ENCODE measurements around the gene OR10V1.
"Not testable (repeated sequence)": the region's sequence is repeated elsewhere in the genome, so short reads cannot be mapped to it uniquely, and the experiment has no call there.

Gene OR10V1

DNA sequence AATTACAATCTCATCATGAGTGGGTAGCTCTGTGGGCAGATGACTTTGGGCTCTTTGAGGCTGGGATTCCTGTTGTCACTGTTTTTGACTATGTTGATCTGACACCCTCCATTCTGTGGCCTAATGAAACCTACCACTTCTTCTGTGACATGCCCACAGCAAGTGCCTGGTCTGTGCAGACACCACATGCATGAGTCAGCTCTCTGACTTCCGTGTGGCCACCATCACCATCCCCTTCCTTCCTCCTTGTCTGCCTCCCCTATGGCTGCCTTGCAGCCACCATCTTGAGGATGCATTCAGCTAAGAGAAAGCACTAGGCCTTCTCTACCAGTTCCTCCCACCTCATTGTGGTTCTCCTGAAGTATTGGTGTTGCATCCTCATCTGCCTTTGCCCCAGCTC, 15.3 kb upstream of the OR10V1 start:
- peak; percentile 99 for ATAC-seq
- peak; percentile 2 to 51 for DNase-seq (ENCODE audit: low spot score in 2 of 2)
- Mint-ChIP-seq H3K9me3 (no peaks in the 10 kb centered on the region), H3K27ac (peak overlapping the region; percentile 75), H3K36me3 (no peaks in the 10 kb centered on the region), H3K4me3 (no peak overlapping the region), H3K4me1 (peaks cover 18% of the 10 kb centered on the region)

GRCh38 chr11:59728154-59728553, 14.5 kb upstream of the OR10V1 start:
- no peak for ATAC-seq
- no peaks in the 10 kb centered on the region for H3K36me3 Mint-ChIP-seq
- no peaks in the 10 kb centered on the region for H3K9me3 Mint-ChIP-seq
- H3K4me1 Mint-ChIP-seq = peaks cover 18% of the 10 kb centered on the region
- DNase-seq (ENCODE audit: low spot score in 2 of 2) = no peak
- no peak overlapping the region for H3K4me3 Mint-ChIP-seq
- peak overlapping the region; percentile 75 for H3K27ac Mint-ChIP-seq

GRCh38 chr11:59727426-59727825, 13.8 kb upstream of the OR10V1 start:
- Mint-ChIP-seq H3K9me3 (no peaks in the 10 kb centered on the region), H3K36me3 (no peaks in the 10 kb centered on the region), H3K4me3 (no peak overlapping the region), H3K4me1 (peaks cover 18% of the 10 kb centered on the region), H3K27ac (peak overlapping the region; percentile 75)
- ATAC-seq = no peak
- DNase-seq (ENCODE audit: low spot score in 2 of 2) = no peak

DNA sequence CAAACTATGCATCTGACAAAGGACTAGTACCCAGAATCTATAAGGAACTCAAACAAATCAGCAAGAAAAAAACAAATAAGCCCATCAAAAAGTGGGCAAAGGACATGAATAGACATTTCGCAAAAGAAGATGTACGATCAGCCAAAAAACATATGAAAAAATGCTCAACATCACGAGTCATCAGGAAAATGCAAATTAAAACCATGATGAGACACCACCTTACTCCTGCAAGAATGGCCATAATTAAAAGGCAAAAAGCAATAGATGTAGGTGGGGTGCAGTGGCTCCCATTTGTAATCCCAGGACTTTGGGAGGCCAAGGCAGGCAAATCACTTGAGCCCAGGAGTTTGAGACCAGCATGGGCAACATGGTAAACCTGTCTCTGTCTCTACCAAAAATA, 10.4 kb upstream of the OR10V1 start:
- no peak overlapping the region for H3K27ac Mint-ChIP-seq
- no peak for ATAC-seq
- no peaks in the 10 kb centered on the region for H3K36me3 Mint-ChIP-seq
- peaks cover 15% of the 10 kb centered on the region for H3K4me1 Mint-ChIP-seq
- no peaks in the 10 kb centered on the region for H3K9me3 Mint-ChIP-seq
- no peak for DNase-seq (ENCODE audit: low spot score in 2 of 2)
- no peak overlapping the region for H3K4me3 Mint-ChIP-seq

DNA sequence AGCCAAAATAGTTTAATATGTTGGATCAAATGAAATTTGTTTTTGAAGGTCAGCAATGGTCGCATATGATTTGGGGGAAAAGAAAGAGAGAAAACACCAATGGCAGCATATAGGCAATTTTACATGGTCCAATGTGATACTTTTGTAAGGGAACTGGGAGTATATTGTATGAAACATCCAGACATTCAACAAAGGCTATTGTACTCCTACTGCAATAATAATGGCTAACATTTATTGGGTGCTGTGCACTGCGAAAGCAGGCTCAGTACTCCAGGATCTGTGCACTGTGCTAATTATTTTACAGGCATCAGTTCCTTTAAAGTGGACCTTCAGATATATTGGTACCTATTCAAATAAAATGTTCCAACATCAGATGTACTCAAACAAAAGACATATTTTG, 5.9 kb upstream of the OR10V1 start:
- H3K4me3 Mint-ChIP-seq = no peak overlapping the region
- ATAC-seq = no peak
- DNase-seq (ENCODE audit: low spot score in 2 of 2) = no peak
- H3K4me1 Mint-ChIP-seq = no peaks in the 10 kb centered on the region
- H3K27ac Mint-ChIP-seq = no peak overlapping the region
- H3K36me3 Mint-ChIP-seq = no peaks in the 10 kb centered on the region
- H3K9me3 Mint-ChIP-seq = no peaks in the 10 kb centered on the region

GRCh38 chr11:59716051-59716450, 2.4 kb upstream of the OR10V1 start:
- no peak for DNase-seq (ENCODE audit: low spot score in 2 of 2)
- no peaks in the 10 kb centered on the region for H3K4me1 Mint-ChIP-seq
- no peak for ATAC-seq
- no peak overlapping the region for H3K27ac Mint-ChIP-seq
- H3K4me3 Mint-ChIP-seq = no peak overlapping the region
- no peaks in the 10 kb centered on the region for H3K36me3 Mint-ChIP-seq
- H3K9me3 Mint-ChIP-seq = no peaks in the 10 kb centered on the region

DNA sequence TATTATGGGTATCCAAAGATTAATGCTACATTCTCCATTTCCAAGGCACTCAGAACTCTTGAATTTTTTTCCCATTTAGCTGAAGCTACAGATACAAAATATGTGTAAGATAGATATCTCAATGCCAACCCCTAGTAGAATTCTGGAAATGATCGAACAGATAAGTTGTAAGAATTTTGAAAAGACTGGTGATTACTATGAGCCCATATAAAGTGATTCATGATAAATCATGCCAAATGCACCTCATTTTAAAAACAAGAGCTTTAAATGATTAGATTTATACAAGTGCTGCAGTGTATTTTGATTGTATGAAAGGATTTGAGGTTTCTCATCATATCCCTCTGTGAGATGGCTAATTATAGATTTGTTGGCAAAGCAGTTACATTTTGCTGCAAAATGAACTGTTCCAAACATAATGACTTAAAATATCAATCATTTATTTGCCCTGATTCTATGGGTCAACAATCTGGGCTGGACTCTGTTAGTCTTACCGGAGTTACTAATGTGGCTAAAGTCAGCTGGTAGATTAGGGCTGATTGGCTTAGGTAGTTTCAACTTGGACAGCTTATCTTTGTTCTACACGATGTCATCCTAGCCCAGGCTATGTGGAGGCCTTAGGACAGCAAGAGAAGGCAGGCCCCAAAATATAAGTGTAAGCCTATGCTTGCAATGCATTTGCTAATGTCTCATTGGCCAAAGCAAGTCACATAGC, 3.4 kb downstream of the OR10V1 start:
- DNase-seq (ENCODE audit: low spot score in 2 of 2) (no peak), ATAC-seq (no peak)
- Mint-ChIP-seq H3K4me3 (no peak overlapping the region), H3K4me1 (no peaks in the 10 kb centered on the region), H3K27ac (no peak overlapping the region), H3K36me3 (no peaks in the 10 kb centered on the region), H3K9me3 (no peaks in the 10 kb centered on the region)

DNA sequence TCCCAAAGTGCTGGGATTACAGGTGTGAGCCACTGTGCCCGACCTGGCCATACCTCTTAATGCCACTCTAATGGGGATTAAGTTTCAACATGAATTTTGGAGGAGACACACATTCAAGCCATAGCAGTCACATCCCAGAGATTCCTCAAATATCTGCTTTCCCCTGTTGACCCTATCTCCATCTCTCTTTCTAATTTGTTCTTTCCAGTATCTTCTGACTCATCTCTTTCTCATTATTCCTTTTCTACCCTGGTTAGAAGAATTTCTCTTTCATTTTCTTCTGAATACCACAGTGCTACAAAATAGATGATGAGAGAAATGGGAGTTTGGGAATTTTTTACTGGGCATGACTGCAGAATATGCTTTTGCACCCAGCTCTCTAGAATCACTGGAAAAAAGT, 5.1 kb downstream of the OR10V1 start:
- Mint-ChIP-seq H3K4me3 (no peak overlapping the region), H3K36me3 (no peaks in the 10 kb centered on the region), H3K27ac (no peak overlapping the region), H3K9me3 (no peaks in the 10 kb centered on the region), H3K4me1 (no peaks in the 10 kb centered on the region)
- ATAC-seq = no peak
- no peak for DNase-seq (ENCODE audit: low spot score in 2 of 2)

DNA sequence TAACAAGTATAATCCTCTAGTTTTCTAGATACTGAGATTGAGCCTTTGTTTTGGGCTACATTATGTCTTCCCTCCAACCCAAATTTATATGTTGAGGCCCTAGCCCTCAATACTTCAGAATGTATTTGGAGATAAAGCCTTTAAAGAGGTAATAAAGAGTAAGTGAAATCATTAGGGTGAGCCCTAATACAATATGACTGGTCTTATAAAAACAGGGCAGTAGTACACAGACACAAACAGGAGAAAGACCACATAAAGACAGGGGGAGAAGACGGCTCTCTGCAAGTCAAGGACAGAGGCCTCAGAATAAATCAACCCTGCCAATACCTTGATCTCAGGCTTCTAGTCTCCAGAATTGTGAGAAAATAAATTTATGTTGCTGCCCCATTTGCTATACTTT, 6.3 kb downstream of the OR10V1 start:
- no peaks in the 10 kb centered on the region for H3K9me3 Mint-ChIP-seq
- no peaks in the 10 kb centered on the region for H3K36me3 Mint-ChIP-seq
- no peak for DNase-seq (ENCODE audit: low spot score in 2 of 2)
- H3K4me3 Mint-ChIP-seq = no peak overlapping the region
- no peaks in the 10 kb centered on the region for H3K4me1 Mint-ChIP-seq
- no peak for ATAC-seq
- no peak overlapping the region for H3K27ac Mint-ChIP-seq

DNA sequence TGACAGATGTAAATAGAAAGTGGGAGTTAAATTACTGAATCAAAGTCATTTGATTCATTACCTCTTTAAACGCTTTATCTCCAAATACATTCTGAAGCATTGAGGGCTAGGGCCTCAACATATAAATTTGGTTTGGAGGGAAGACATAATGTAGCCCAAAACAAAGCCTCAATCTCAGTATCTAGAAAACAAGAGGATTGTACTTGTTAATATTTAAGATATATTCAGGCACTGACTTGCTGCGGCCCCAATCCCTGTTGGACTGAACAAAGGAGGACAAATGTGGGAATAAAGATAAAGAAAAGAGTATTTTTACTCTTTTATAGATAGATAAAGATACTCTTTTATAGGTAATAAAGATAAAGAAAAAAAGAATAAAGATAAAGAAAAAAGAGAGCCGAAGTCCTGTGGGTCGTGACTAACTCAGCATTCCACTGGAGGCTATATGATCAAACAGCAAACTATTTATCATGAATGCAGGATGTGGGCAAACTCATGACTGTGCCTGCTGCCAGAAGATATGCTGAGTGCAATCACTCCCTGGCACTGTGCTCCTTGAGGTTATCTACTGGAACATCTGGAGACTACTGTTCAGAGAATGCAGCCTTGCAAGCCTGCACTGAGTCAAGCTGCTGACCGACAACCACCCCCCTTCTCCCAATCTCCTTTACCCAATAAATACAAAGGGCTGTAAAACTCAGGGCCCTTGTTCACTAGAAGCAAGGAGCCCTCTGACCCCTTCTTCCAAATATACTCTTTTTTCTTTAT, 6.9 kb downstream of the OR10V1 start:
- no peaks in the 10 kb centered on the region for H3K36me3 Mint-ChIP-seq
- H3K9me3 Mint-ChIP-seq = no peaks in the 10 kb centered on the region
- H3K4me3 Mint-ChIP-seq = no peak overlapping the region
- no peak overlapping the region for H3K27ac Mint-ChIP-seq
- DNase-seq (ENCODE audit: low spot score in 2 of 2) (no peak), ATAC-seq (no peak)
- no peaks in the 10 kb centered on the region for H3K4me1 Mint-ChIP-seq

DNA sequence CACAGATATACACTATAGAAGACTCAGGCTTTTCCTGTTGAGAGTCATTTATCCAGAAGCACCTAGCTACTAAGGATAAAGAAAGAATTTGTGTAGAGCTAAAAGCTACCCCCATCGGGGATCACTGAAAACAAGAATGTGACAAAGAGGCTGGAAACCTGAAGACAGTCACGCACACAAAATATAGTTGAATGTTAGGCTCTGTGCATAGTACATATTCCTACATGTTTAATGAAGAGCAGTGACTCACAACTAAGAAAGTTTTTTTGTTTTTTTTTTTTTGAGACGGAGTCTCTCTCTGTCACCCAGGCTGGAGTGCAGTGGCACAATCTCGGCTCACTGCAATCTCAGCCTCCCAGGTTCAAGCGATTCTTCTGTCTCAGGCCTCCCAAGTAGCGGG, 8.4 kb downstream of the OR10V1 start:
- Mint-ChIP-seq H3K4me1 (no peaks in the 10 kb centered on the region), H3K36me3 (no peaks in the 10 kb centered on the region), H3K4me3 (no peak overlapping the region), H3K27ac (no peak overlapping the region), H3K9me3 (no peaks in the 10 kb centered on the region)
- DNase-seq (ENCODE audit: low spot score in 2 of 2) (no peak), ATAC-seq (no peak)

- DNase-seq (ENCODE audit: low spot score in 2 of 2) = not testable (repeated sequence)
Observed at GRCh38 chr11:59703515-59703914, 10.1 kb downstream of the OR10V1 start.

DNA sequence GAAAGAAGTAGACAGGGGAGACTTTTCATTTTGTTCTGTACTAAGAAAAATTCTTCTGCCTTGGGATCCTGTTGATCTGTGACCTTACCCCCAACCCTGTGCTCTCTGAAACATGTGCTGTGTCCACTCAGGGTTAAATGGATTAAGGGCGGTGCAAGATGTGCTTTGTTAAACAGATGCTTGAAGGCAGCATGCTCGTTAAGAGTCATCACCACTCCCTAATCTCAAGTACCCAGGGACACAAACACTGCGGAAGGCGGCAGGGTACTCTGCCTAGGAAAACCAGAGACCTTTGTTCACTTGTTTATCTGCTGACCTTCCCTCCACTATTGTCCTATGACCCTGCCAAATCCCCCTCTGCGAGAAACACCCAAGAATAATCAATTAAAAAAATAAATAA, 13.5 kb downstream of the OR10V1 start:
- not testable (repeated sequence) for H3K36me3 Mint-ChIP-seq, ATAC-seq

More at GRCh38 chr11:59703515-59703914, 10.1 kb downstream of the OR10V1 start:
- not testable (repeated sequence) for H3K4me3 Mint-ChIP-seq, H3K27ac Mint-ChIP-seq, H3K4me1 Mint-ChIP-seq, H3K9me3 Mint-ChIP-seq, ATAC-seq, H3K36me3 Mint-ChIP-seq

DNA sequence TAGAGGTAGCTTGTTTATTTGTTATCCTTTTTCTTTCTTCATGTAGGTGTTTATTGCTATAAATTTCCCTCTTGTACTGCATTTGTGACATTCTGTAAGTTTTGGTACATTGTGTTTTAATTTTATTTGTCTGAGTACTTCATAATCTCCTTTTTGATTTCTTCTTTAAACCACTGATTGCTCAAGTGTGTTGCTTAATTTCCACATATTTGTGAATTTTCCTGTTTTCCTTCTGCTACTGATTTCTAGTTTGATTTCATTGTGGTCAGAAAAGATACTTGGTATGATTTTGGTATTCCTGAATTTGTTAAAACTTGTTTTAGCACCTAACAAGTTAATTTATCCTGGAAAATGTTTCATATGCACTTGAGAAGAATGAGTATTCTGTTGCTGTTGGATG, 15.1 kb downstream of the OR10V1 start:
- Mint-ChIP-seq H3K9me3 (peaks cover 4% of the 10 kb centered on the region), H3K36me3 (no peaks in the 10 kb centered on the region), H3K4me3 (no peak overlapping the region), H3K27ac (no peak overlapping the region), H3K4me1 (no peaks in the 10 kb centered on the region)
- DNase-seq (ENCODE audit: low spot score in 2 of 2) (no peak), ATAC-seq (no peak)

More for the DNA sequence above, 13.5 kb downstream of the OR10V1 start:
- DNase-seq (ENCODE audit: low spot score in 2 of 2); H3K9me3 Mint-ChIP-seq; H3K4me1 Mint-ChIP-seq; H3K27ac Mint-ChIP-seq; H3K4me3 Mint-ChIP-seq: not testable (repeated sequence)

DNA sequence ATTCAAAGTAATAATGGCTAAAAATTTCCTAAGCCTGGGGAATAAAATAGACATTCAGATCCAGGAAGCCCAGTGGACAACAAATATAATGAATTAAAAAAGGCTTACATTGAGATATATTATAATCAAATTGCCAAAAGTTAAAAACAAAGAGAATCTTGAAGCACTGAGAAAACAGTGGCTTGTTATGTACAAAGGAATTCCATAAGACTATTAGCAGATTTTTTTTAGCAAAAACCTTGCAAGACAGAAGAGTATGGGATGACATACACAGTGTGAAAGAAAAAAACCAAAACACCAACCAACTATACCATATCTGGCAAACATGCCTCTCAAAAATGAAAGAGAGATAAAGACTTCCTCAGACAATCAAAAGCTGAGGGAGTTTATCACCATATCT, 20.7 kb downstream of the OR10V1 start:
- no peaks in the 10 kb centered on the region for H3K36me3 Mint-ChIP-seq
- H3K4me3 Mint-ChIP-seq = no peak overlapping the region
- ATAC-seq = no peak
- H3K27ac Mint-ChIP-seq = no peak overlapping the region
- peaks cover 11% of the 10 kb centered on the region for H3K9me3 Mint-ChIP-seq
- no peak for DNase-seq (ENCODE audit: low spot score in 2 of 2)
- H3K4me1 Mint-ChIP-seq = no peaks in the 10 kb centered on the region

DNA sequence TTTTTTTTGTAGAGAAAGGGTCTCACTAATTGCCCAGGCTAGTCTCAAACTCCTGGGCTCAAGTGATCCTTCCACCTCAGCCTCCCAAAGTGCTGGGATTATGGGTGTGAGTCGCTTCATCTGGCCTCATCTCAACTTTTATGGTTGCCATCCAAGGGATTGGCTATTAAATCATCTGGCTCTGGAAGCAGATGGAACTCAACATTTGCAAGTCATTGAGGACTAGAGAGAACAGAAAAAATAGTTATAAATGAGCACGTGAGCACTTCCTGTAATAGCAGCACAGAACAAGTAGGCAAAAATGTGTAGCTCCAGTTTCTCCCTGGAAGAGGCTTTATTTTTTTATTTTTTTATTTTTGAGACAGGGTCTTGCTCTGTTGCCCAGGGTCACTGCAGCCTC, 22.5 kb downstream of the OR10V1 start:
- ATAC-seq = no peak
- no peak overlapping the region for H3K27ac Mint-ChIP-seq
- no peaks in the 10 kb centered on the region for H3K36me3 Mint-ChIP-seq

More for the DNA sequence above, 22.5 kb downstream of the OR10V1 start:
- DNase-seq (ENCODE audit: low spot score in 2 of 2) = no peak
- Mint-ChIP-seq H3K4me1 (no peaks in the 10 kb centered on the region), H3K4me3 (no peak overlapping the region), H3K9me3 (peaks cover 11% of the 10 kb centered on the region)
